ENCODE results near the gene CD81. TPM values are rescaled to one million over a fixed set of nuclear protein-coding genes. Genes with fewer than 3 reads are reported as not detected.

CD81 gene
- total RNA-seq, 1 donor from 2014 or later = 350 TPM

- no peaks in the 10 kb centered on the region for H3K4me1 Mint-ChIP-seq (ENCODE audit: unreplicated experiment)
- H3K4me3 Mint-ChIP-seq = no peak overlapping the region
- H3K27ac Mint-ChIP-seq = no peak overlapping the region
- H3K9me3 Mint-ChIP-seq = peaks cover 4% of the 10 kb centered on the region
- H3K27me3 Mint-ChIP-seq = peaks cover 59% of the 10 kb centered on the region
- no peak for DNase-seq (ENCODE audit: extremely low spot score, unreplicated experiment)
- H3K36me3 Mint-ChIP-seq = no peaks in the 10 kb centered on the region
- TF ChIP-seq, protein P1, sequence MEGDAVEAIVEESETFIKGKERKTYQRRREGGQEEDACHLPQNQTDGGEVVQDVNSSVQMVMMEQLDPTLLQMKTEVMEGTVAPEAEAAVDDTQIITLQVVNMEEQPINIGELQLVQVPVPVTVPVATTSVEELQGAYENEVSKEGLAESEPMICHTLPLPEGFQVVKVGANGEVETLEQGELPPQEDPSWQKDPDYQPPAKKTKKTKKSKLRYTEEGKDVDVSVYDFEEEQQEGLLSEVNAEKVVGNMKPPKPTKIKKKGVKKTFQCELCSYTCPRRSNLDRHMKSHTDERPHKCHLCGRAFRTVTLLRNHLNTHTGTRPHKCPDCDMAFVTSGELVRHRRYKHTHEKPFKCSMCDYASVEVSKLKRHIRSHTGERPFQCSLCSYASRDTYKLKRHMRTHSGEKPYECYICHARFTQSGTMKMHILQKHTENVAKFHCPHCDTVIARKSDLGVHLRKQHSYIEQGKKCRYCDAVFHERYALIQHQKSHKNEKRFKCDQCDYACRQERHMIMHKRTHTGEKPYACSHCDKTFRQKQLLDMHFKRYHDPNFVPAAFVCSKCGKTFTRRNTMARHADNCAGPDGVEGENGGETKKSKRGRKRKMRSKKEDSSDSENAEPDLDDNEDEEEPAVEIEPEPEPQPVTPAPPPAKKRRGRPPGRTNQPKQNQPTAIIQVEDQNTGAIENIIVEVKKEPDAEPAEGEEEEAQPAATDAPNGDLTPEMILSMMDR (conservative IDR thresholded peaks at IDR 0.05) = no peak
Measured at GRCh38 chr11:2439820-2440219, 62.7 kb downstream of the CD81 start.

DNA sequence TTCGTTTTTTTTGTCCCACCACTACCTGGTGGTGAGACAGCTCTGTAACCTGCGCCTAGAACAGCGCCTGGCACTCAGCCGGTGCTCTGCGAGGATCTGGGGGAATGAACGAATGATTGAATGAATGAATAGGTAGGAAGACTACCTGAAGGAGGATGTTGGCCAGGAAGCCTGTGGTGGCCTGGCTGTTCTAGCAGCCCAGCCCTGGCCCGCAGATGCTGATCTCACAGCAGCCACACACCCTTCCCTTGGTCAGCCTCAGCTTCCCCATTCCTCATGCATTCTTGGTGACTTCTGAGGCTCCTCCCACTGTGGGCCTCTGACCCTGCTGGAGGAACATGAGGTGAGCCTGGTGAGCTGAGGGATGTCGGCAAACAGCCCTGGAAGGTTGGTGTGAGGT lies 63.5 kb downstream of the CD81 start:
- Mint-ChIP-seq H3K27ac (no peak overlapping the region), H3K9me3 (peaks cover 4% of the 10 kb centered on the region), H3K4me3 (no peak overlapping the region), H3K4me1 (ENCODE audit: unreplicated experiment) (no peaks in the 10 kb centered on the region), H3K27me3 (peaks cover 64% of the 10 kb centered on the region), H3K36me3 (no peaks in the 10 kb centered on the region)
- TF ChIP-seq, protein P1 (conservative IDR thresholded peaks at IDR 0.05) = no peak
- DNase-seq (ENCODE audit: extremely low spot score, unreplicated experiment) = no peak

DNA sequence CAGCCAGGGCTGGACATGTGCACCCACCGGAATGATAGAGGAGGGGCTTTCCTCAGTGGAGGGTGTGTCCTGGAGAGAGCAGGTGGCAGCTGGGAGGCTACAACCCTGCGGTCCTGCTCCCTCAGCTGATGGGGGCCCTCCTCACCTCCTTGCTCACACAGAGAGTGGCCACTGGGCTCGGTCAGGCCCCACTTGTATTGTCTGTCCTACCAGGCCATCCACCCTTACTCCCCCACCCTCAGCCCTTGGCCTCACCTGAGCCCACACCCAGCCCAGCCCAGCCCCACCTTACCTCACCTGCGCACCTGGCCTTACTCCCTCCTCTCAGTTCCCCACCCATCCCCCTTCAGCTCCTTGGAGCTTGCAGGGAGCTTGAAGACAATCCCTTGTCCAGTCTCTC lies 64.1 kb downstream of the CD81 start:
- Mint-ChIP-seq H3K27ac (no peak overlapping the region), H3K4me3 (no peak overlapping the region), H3K4me1 (ENCODE audit: unreplicated experiment) (no peaks in the 10 kb centered on the region), H3K36me3 (no peaks in the 10 kb centered on the region), H3K9me3 (peaks cover 4% of the 10 kb centered on the region), H3K27me3 (peaks cover 67% of the 10 kb centered on the region)
- TF ChIP-seq, protein P1 (conservative IDR thresholded peaks at IDR 0.05) = no peak
- no peak for DNase-seq (ENCODE audit: extremely low spot score, unreplicated experiment)

DNA sequence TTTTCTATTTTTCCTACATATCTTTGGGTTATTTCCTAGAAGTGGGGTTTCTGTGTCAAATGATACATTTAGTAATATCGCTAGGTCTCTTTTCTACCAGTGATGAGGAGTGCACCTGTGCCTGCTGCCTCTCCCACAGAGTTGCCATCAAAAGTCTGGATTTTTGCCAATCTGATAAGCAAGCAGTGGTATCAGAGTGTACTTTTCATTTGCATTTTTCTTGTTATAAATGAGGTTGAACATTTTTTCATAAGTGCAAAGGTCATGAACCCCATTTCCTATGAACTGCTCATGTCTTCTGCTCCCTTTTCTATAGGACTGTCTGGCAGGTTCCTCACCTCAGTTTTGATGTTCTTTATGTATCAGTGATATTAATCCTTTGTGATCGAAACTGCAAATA lies 65.5 kb downstream of the CD81 start:
- no peaks in the 10 kb centered on the region for H3K4me1 Mint-ChIP-seq (ENCODE audit: unreplicated experiment)
- DNase-seq (ENCODE audit: extremely low spot score, unreplicated experiment) = no peak
- H3K27ac Mint-ChIP-seq = peak overlapping the region; percentile 25
- peak overlapping the region; percentile 43 for H3K4me3 Mint-ChIP-seq
- TF ChIP-seq, protein P1 (conservative IDR thresholded peaks at IDR 0.05) = no peak
- H3K27me3 Mint-ChIP-seq = peaks cover 72% of the 10 kb centered on the region
- no peaks in the 10 kb centered on the region for H3K36me3 Mint-ChIP-seq
- peaks cover 4% of the 10 kb centered on the region for H3K9me3 Mint-ChIP-seq

GRCh38 chr11:2443406-2443805 lies 66.3 kb downstream of the CD81 start:
- TF ChIP-seq, protein P1 (conservative IDR thresholded peaks at IDR 0.05) = no peak
- H3K36me3 Mint-ChIP-seq = no peaks in the 10 kb centered on the region
- DNase-seq (ENCODE audit: extremely low spot score, unreplicated experiment) = no peak
- H3K9me3 Mint-ChIP-seq = peaks cover 4% of the 10 kb centered on the region
- H3K27me3 Mint-ChIP-seq = peaks cover 73% of the 10 kb centered on the region
- H3K4me1 Mint-ChIP-seq (ENCODE audit: unreplicated experiment) = no peaks in the 10 kb centered on the region
- no peak overlapping the region for H3K27ac Mint-ChIP-seq
- H3K4me3 Mint-ChIP-seq = peak overlapping the region; percentile 71

All from type B pancreatic cell (in vitro differentiated cells).